ENCODE data around the gene FARP1. TPM values are rescaled to one million over a fixed set of nuclear protein-coding genes. Genes with fewer than 3 reads are reported as not detected.

FARP1 gene
- total RNA-seq, 2 experiments from 2014 or later = not detected

GRCh38 chr13:98129059-98129746 is 13.7 kb upstream of the FARP1 start:
- Histone ChIP-seq H3K4me3 (ENCODE audit: low read depth, low read length, poor library complexity, severe bottlenecking) (no peak overlapping the region), H3K27ac (ENCODE audit: low read depth, low read length, poor library complexity, severe bottlenecking) (no peak overlapping the region), H4K20me1 (ENCODE audit: insufficient read depth, low read length) (no peaks in the 10 kb centered on the region), H3K4me2 (ENCODE audit: low read length) (no peak overlapping the region), H3K36me3 (ENCODE audit: insufficient read depth, low read length) (no peaks in the 10 kb centered on the region), H2AFZ (ENCODE audit: low read length) (no peak overlapping the region), H3K9me2 (ENCODE audit: insufficient read depth, low read length) (no peaks in the 10 kb centered on the region), H3K4me1 (ENCODE audit: insufficient read depth, low read length, poor library complexity, severe bottlenecking) (no peaks in the 10 kb centered on the region), H3K79me2 (ENCODE audit: insufficient read depth, low read depth, low read length) (no peaks in the 10 kb centered on the region), H3K9me3 (ENCODE audit: low read length) (no peaks in the 10 kb centered on the region)
- no peak for DNase-seq (ENCODE audit: low spot score)
- POLR2A ChIA-PET = interaction anchor here (0.6 kb wide), 1 partner anchor 86 kb away, joined by 3 read pairs; no protein-coding TSS in a partner anchor
- TF ChIP-seq CTCF (conservative IDR thresholded peaks at IDR 0.05; ENCODE audit: low read length) = no peak
- TF ChIP-seq EZH2phosphoT487 (IDR thresholded peaks at IDR 0.05; ENCODE audit: borderline replicate concordance, low read depth, low read length) = no peak
- no TSS peak for BruUV-seq (replicated peaks)
- CTCF ChIA-PET (ENCODE audit: unreplicated experiment) = no interaction called here
- intact Hi-C loops (cut with micrococcal nuclease; ENCODE audit: unreplicated experiment) = no loop called here

GRCh38 chr13:98133946-98134345 is 8.9 kb upstream of the FARP1 start:
- no peaks in the 10 kb centered on the region for H3K79me2 ChIP-seq (ENCODE audit: insufficient read depth, low read depth, low read length)
- no peak for DNase-seq (ENCODE audit: low spot score)

More at GRCh38 chr13:98133946-98134345, 8.9 kb upstream of the FARP1 start:
- Histone ChIP-seq H3K4me3 (ENCODE audit: low read depth, low read length, poor library complexity, severe bottlenecking) (no peak overlapping the region), H3K36me3 (ENCODE audit: insufficient read depth, low read length) (no peaks in the 10 kb centered on the region), H3K4me2 (ENCODE audit: low read length) (no peak overlapping the region), H3K9me2 (ENCODE audit: insufficient read depth, low read length) (no peaks in the 10 kb centered on the region), H3K4me1 (ENCODE audit: insufficient read depth, low read length, poor library complexity, severe bottlenecking) (no peaks in the 10 kb centered on the region), H2AFZ (ENCODE audit: low read length) (no peak overlapping the region), H3K27ac (ENCODE audit: low read depth, low read length, poor library complexity, severe bottlenecking) (no peak overlapping the region), H3K9me3 (ENCODE audit: low read length) (no peaks in the 10 kb centered on the region), H4K20me1 (ENCODE audit: insufficient read depth, low read length) (no peaks in the 10 kb centered on the region)
- BruUV-seq (replicated peaks) = no TSS peak
- TF ChIP-seq CTCF (conservative IDR thresholded peaks at IDR 0.05; ENCODE audit: low read length) (no peak), EZH2phosphoT487 (IDR thresholded peaks at IDR 0.05; ENCODE audit: borderline replicate concordance, low read depth, low read length) (no peak)
- ChIA-PET CTCF (ENCODE audit: unreplicated experiment) (no interaction called here), POLR2A (no interaction called here)
- intact Hi-C loops (cut with micrococcal nuclease; ENCODE audit: unreplicated experiment) = no loop called here
